GM12801 (cell line): ENCODE measurements around the gene MIOX.

Experiments used
- CTCF ChIP-seq: IDR thresholded peaks from one replicate; pipeline ENCODE4 v1.5.1; 2011; ENCODE audit warnings: control low read depth; ENCODE audit not compliant: insufficient read length; ENCODE audit errors: extremely low read depth

MIOX gene

GRCh38 chr22:50490531-50491308, 4.1 kb downstream of the MIOX start:
- TF ChIP-seq CTCF: no peak

- no peak for TF ChIP-seq CTCF
Observed at GRCh38 chr22:50497093-50497492, 10.4 kb downstream of the MIOX start.

DNA sequence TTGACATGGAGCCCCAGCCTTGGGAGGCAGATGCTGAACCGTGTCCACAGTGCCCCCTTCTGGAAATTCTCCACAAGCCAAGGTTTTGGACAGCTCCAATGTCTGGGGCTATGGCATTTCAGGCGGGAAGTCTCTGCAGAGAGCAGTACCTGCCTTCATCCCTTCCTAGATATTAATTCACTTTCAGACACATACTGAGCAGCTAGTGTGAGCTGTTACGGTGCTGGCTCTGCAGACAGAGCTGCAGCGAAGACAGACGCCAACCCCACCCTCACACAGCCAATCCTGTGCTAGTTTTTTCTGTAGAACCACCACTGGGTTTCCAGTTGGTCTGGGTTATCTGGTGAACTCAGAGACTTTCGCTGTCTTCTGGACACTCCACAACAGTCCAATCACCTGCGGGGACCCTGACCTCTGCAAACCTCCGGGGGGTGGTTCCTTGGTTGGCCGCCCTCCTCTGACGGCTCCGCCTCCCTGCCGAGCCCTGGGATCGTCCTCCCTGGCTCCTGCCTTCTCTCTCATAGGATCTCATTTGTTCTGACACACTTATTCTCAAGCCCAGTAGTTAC, 11.7 kb downstream of the MIOX start:
- TF ChIP-seq CTCF: no peak

DNA sequence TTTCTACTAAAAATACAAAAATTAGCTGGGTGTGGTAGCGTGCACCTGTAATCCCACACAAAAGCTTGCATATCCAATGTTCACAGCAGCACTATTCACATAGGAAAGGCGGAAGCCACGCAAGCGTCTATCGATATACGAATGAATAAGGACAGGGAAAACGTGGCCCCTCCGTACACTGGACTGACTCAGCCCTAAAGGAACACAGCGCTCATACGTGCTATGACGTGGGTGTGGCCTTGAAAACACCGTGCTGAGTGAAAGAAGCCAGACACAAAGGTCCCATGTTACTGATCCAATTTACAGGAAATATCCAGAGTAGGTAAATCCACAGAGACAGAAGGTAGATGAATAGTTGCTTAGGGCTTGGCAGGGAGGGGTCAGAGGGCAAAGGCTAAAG, 13.8 kb downstream of the MIOX start:
- TF ChIP-seq CTCF: no peak

DNA sequence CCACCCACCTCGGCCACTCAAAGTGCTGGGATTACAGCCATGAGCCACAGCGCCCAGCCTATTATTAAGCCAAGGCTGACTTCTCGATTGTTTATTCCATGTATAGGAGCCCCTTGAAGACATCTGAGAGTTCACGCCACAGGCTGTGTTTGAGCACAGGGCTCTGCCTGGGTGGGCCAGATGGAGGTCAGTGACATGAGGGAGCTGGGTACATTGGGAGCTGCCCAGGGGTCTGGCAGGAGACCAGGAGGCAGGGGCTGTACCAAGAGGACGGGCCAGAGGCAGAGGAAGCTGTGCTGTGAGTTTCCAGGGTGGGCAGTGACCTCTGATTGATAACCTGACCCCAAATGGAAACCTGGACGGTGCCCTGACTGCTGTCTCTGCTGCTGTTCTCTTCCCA, 15.4 kb downstream of the MIOX start:
- TF ChIP-seq CTCF: no peak

DNA sequence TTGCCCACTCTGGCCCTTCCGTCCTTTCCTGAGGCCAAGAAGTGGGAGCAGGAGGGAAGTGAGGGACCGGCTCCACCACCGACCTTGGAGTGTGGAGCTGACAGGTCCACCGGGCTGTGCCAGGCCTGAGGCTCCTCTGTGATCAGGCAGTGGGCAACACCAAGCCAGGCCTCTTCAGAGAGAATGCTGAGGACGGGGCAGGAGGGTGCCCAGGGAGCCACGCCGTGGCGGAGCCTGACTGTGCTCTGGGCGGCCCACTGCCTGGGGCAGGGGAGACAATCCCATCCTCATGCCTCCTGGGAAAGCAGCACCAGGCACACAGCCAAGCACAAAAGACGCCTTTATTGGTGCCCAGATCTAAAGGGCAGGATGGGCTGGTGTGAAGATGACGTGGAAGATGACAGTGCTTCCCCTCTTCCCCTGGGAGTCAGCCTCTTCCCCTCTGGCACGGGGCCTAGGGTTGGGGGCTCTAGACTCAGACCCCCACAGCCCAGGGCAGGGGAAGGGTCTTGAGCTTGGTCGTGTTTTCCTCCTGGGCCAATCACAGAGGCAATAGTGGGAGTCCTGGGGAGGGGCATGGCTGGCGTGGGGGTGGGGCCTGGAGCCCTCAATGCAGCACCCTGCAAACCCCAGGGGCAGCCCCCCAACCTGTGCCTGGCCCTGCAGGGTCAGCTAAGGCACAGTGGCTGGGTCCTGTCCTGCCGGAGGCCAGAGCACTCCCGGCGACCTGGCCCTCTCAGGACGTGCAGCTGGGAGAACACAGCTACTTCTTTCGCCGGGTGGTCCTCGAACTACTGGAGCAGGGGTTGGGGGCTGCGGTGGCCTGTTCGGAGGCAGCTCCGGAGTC, 16.2 kb downstream of the MIOX start:
- no peak for TF ChIP-seq CTCF

DNA sequence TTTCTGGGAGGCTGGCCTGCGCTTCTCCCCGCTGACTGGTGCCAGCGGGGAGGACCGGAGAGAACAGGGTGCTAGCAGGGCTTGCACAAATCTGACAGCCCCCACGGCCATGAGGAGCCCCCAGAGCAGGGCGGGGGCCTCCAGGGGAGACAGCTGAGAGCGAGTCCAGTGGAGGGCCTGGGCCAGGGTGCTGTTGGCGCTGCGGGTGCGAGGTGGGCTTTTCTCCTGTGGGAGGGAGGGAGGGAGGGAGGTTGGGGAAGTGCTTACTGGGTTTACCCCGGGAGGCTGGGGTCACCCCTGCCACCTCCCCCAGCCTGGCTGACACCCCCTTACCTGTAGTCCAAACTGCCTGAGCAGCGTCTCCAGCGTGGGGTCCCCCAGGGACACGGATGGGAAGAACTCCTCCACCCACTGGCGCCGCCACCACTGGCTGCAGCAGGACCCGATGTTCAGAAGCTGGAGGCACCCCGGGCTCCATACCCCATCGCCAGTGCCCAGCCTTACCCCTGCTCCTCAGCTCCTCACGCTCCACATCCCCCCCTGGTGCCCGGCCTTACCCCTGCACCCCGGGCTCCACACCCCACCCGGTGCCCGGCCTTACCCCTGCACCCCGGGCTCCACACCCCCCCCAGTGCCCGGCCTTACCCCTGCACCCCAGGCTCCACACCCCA, 17.0 kb downstream of the MIOX start:
- TF ChIP-seq CTCF: no peak
